Prostate gland (tissue), 2 donors: ENCODE measurements around the gene HOXD8. TPM values are rescaled to one million over a fixed set of nuclear protein-coding genes. Genes with fewer than 3 reads are reported as not detected.
A peak's percentile ranks its signal among the peaks of the same experiment; 100 is the strongest.

Experiments
- DNase-seq: peaks from one replicate; pipeline ENCODE4 v3.0.0-alpha.2; 2019; ENCODE audit warnings: low spot score
- H3K27ac ChIP-seq, 2 donors: fragments of 200-600 bp; sonication (generic); 2 replicates each; pipeline ENCODE4 v1.5.1; 2017 to 2019
- H3K27me3 ChIP-seq: fragments of 200-600 bp; sonication (generic); replicated peaks from 2 replicates; pipeline ENCODE4 v1.5.1; 2019; ENCODE audit not compliant: insufficient read depth
- H3K36me3 ChIP-seq, 2 donors: fragments of 200-600 bp; sonication (generic); 1 replicate in 1 of 2; 2 replicates in 1 of 2; pipeline versions ENCODE4 v1.5.1 to v1.8.1; 2017 to 2019
- H3K4me1 ChIP-seq: fragments of 200-600 bp; sonication (generic); replicated peaks from 2 replicates; pipeline ENCODE4 v1.5.1; 2019
- H3K4me3 ChIP-seq, 2 donors: fragments of 200-600 bp; sonication (generic); 2 replicates each; pipeline ENCODE4 v1.5.1; 2017 to 2019
- H3K9me3 ChIP-seq: fragments of 200-600 bp; sonication (generic); 2 replicates; pipeline ENCODE4 v1.5.1; 2017
- CTCF ChIP-seq, 4 experiments: fragments of 200-600 bp in 2 of 4; fragments of 450-650 bp in 2 of 4; sonication (generic) in 2 of 4; IDR thresholded peaks; 1 replicate in 3 of 4; 2 replicates in 1 of 4; pipeline ENCODE4 v1.5.1; 2016 to 2019; ENCODE audit warnings: antibody characterized with exemption in 4 of 4, mild to moderate bottlenecking in 2 of 4, moderate library complexity in 2 of 4
- POLR2A ChIP-seq: fragments of 450-650 bp; IDR thresholded peaks from one replicate; pipeline ENCODE4 v1.6.1; 2016; ENCODE audit warnings: antibody characterized with exemption, mild to moderate bottlenecking
- POLR2AphosphoS5 ChIP-seq: sonication (generic); formaldehyde crosslinking; IDR thresholded peaks from one replicate; pipeline ENCODE4 v1.6.1; 2017; ENCODE audit warnings: antibody characterized with exemption
- WGBS: methylation state at CpG from one replicate; pipeline ENCODE4 v1.1.5; 2018; 5-methylcytosine and 5-hydroxymethylcytosine counted together
- intact Hi-C: fragments of 100-400 bp; cut with DNase I; formaldehyde crosslinking; loops from one replicate; pipeline ENCODE4 v1.14.2; 2022
- total RNA-seq, 2 donors: library from RNA; depleted of rRNA; stranded (reverse); fragments of >200 nt; gene quantifications; one replicate each; pipeline ENCODE4 v1.1.0, GENCODE V29; 2016

The HOXD8 gene
- total RNA-seq, 2 donors from 2014 or later: 10.4 to 30.8 TPM

- TF ChIP-seq POLR2AphosphoS5 (peak; percentile 56), POLR2A (no peak)
- intact Hi-C loops: no loop called here
- peaks cover 22% of the 10 kb centered on the region for H3K27me3 ChIP-seq
- no peaks in the 10 kb centered on the region for H3K36me3 ChIP-seq
- no peaks in the 10 kb centered on the region for H3K9me3 ChIP-seq
- DNase-seq: no peak
- H3K4me3 ChIP-seq: peak overlapping the region; percentile 24 to 36
- H3K4me1 ChIP-seq: no peaks in the 10 kb centered on the region
- H3K27ac ChIP-seq: peak overlapping the region; percentile 85 to 86
- 1% methylated on average over 18 of the region's 18 CpGs for WGBS
These were observed 31.6 kb upstream of the HOXD8 start for GRCh38 chr2:176097820-176098365.

GRCh38 chr2:176098366-176099158, 30.9 kb upstream of the HOXD8 start:
- Histone ChIP-seq H3K4me3 (peak overlapping the region; percentile 9 to 36), H3K27ac (peak overlapping the region; percentile 85 to 86), H3K9me3 (no peaks in the 10 kb centered on the region), H3K27me3 (peaks cover 22% of the 10 kb centered on the region), H3K4me1 (no peaks in the 10 kb centered on the region), H3K36me3 (no peaks in the 10 kb centered on the region)
- peak; percentile 11 for DNase-seq
- TF ChIP-seq CTCF (IDR thresholded peaks at IDR 0.05) (peak in 1 of 4 experiments; percentile 4), POLR2A (no peak)
- WGBS: 21% methylated on average over 34 of the region's 35 CpGs
- intact Hi-C loops: no loop called here

GRCh38 chr2:176099159-176099727, 30.3 kb upstream of the HOXD8 start:
- intact Hi-C loops: no loop called here

GRCh38 chr2:176099728-176100546, 29.6 kb upstream of the HOXD8 start, which contains the start of gene HOXD12:
Gene HOXD12, plus strand, starts transcription at chr2:176099795. Its CDS starts 7 bp downstream, at chr2:176099802.
- Histone ChIP-seq H3K36me3 (no peaks in the 10 kb centered on the region), H3K4me3 (peak within 1 kb of the TSS; percentile 9 to 36), H3K27me3 (peaks cover 23% of the 10 kb centered on the region), H3K9me3 (no peaks in the 10 kb centered on the region), H3K4me1 (no peaks in the 10 kb centered on the region), H3K27ac (peak within 1 kb of the TSS; percentile 85 to 86)
- no peak for TF ChIP-seq POLR2A
- peak; percentile 4 for DNase-seq
- intact Hi-C loops: no loop called here
- WGBS: 37% methylated on average over 69 of the region's 70 CpGs

More at GRCh38 chr2:176099159-176099727, 30.3 kb upstream of the HOXD8 start:
- H3K36me3 ChIP-seq: no peaks in the 10 kb centered on the region
- no peak for DNase-seq
- WGBS: 53% methylated on average over 30 of the region's 30 CpGs
- no peaks in the 10 kb centered on the region for H3K9me3 ChIP-seq
- TF ChIP-seq POLR2A (no peak), POLR2AphosphoS5 (no peak), CTCF (IDR thresholded peaks at IDR 0.05) (no peak)
- peaks cover 21% of the 10 kb centered on the region for H3K27me3 ChIP-seq
- peak overlapping the region in 1 of 2 donors; percentile 86 for H3K27ac ChIP-seq
- no peaks in the 10 kb centered on the region for H3K4me1 ChIP-seq
- no peak overlapping the region for H3K4me3 ChIP-seq

- Histone ChIP-seq H3K27me3 (peaks cover 26% of the 10 kb centered on the region), H3K4me1 (no peaks in the 10 kb centered on the region), H3K9me3 (no peaks in the 10 kb centered on the region), H3K27ac (no peak overlapping the region), H3K36me3 (no peaks in the 10 kb centered on the region), H3K4me3 (no peak overlapping the region)
- no peak for TF ChIP-seq POLR2AphosphoS5
- no peak for TF ChIP-seq CTCF (IDR thresholded peaks at IDR 0.05)
- no peak for TF ChIP-seq POLR2A
- intact Hi-C loops: no loop called here
- 61% methylated on average over 28 of the region's 28 CpGs for WGBS
- DNase-seq: no peak
These were observed 28.9 kb upstream of the HOXD8 start for GRCh38 chr2:176100547-176101140.
